Measurements from ENCODE around the gene NUP188. TPM values are rescaled to one million over a fixed set of nuclear protein-coding genes. Genes with fewer than 3 reads are reported as not detected.

The NUP188 gene
- total RNA-seq, 1 experiment from 2014 or later: 98.9 TPM

DNA sequence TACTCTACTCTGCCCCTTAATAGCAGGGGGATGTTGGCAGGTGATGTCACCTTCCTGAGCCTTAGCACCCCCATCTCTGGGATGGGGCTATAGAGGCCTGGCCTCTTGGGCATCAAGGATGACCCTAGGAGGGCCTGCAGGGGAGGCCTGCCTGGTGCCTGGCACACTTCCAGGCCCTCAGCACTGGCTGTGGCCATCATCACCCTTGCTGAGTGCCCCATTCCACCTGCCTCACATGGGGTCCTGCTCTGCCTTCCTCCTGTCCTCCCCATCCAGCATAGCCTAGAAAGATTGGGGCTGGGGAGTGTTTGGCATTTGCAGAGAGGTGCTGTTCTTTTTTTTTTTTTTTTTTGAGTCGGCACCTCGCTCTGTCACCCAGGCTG lies 44.4 kb upstream of the NUP188 start:
- POLR2A ChIA-PET: interaction anchor here (0.7 kb wide), 2 partner anchors 343 to 1688 kb away, joined by 3 to 5 read pairs; no protein-coding TSS in a partner anchor
- TF ChIP-seq NFATC4 (CRISPR knock-in tag; IDR thresholded peaks at IDR 0.05) (no peak), TEAD1 (CRISPR knock-in tag; IDR thresholded peaks at IDR 0.05) (no peak), ZNF423 (CRISPR knock-in tag; IDR thresholded peaks at IDR 0.05) (no peak), ZNF416 (CRISPR knock-in tag; IDR thresholded peaks at IDR 0.05) (no peak), ATF1 (CRISPR knock-in tag; IDR thresholded peaks at IDR 0.05) (no peak), E2F5 (CRISPR knock-in tag; IDR thresholded peaks at IDR 0.05) (no peak), CREB1 (CRISPR knock-in tag; IDR thresholded peaks at IDR 0.05) (no peak), ATF3 (CRISPR knock-in tag; conservative IDR thresholded peaks at IDR 0.05) (no peak), NR2C2 (CRISPR knock-in tag; IDR thresholded peaks at IDR 0.05) (no peak)
- TF ChIP-seq, protein P1, sequence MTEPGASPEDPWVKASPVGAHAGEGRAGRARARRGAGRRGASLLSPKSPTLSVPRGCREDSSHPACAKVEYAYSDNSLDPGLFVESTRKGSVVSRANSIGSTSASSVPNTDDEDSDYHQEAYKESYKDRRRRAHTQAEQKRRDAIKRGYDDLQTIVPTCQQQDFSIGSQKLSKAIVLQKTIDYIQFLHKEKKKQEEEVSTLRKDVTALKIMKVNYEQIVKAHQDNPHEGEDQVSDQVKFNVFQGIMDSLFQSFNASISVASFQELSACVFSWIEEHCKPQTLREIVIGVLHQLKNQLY (CRISPR knock-in tag; IDR thresholded peaks at IDR 0.05): no peak
- ATAC-seq: no peak
- DNase-seq (ENCODE audit: low spot score): no peak
- H3K4me1 Mint-ChIP-seq: peaks cover 10% of the 10 kb centered on the region
- peaks cover 17% of the 10 kb centered on the region for H3K36me3 Mint-ChIP-seq
- H3K27me3 Mint-ChIP-seq (ENCODE audit: low read depth): no peaks in the 10 kb centered on the region
- CTCF ChIA-PET: no interaction called here
- no peak overlapping the region for H3K4me3 Mint-ChIP-seq
- no peaks in the 10 kb centered on the region for H3K9me3 Mint-ChIP-seq
- no peak overlapping the region for H3K27ac Mint-ChIP-seq

DNA sequence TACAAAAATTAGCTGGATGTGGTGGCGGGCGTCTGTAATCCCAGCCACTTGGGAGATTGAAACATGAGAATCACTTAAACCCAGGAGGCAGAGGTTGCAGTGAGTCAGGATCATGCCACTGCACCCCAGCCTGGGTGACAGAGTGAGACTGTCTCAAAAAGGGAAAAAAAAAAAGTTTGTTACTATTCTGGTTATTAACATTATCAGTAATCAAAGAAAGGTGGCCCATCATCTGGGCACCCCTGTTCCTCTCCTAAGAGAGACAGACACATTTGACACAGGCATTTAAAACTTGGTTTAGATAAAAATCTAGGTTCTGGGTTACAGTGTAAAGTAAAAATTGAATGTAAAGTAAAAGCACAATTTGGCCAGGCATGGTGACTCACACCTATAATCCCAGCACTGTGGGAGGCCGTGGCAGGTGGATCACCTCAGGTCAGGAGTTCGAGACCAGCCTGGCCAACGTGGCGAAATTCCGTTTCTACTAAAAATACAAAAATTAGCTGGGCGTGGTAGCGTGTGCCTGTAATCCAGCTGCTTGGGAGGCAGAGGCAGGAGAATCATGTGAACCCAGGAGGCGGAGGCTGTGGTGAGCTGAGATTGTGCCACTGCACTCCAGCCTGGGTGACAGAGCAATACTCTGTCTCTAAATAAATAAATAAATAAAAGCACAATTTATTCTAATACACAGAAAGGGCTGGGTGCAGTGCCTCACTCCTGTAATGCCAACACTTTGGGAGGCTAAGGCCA lies 43.5 kb upstream of the NUP188 start:
- peaks cover 24% of the 10 kb centered on the region for H3K36me3 Mint-ChIP-seq
- no peak overlapping the region for H3K27ac Mint-ChIP-seq
- H3K9me3 Mint-ChIP-seq: no peaks in the 10 kb centered on the region
- peaks cover 5% of the 10 kb centered on the region for H3K4me1 Mint-ChIP-seq
- CTCF ChIA-PET: no interaction called here
- H3K4me3 Mint-ChIP-seq: no peak overlapping the region
- POLR2A ChIA-PET: interaction anchor here (0.7 kb wide), 2 partner anchors 342 to 1689 kb away, joined by 3 to 5 read pairs; no protein-coding TSS in a partner anchor
- ATAC-seq (no peak), DNase-seq (ENCODE audit: low spot score) (no peak)
- H3K27me3 Mint-ChIP-seq (ENCODE audit: low read depth): no peaks in the 10 kb centered on the region
- TF ChIP-seq ZNF281 (CRISPR knock-in tag; IDR thresholded peaks at IDR 0.05) (no peak), ZNF671 (CRISPR knock-in tag; IDR thresholded peaks at IDR 0.05) (no peak), ZBTB21 (CRISPR knock-in tag; IDR thresholded peaks at IDR 0.05; ENCODE audit: borderline replicate concordance) (no peak), NR1H2 (CRISPR knock-in tag; IDR thresholded peaks at IDR 0.05) (no peak), GABPB1 (CRISPR knock-in tag; IDR thresholded peaks at IDR 0.05) (no peak), ZNF416 (CRISPR knock-in tag; IDR thresholded peaks at IDR 0.05) (no peak), PRRX2 (CRISPR knock-in tag; IDR thresholded peaks at IDR 0.05) (no peak), NFATC4 (CRISPR knock-in tag; IDR thresholded peaks at IDR 0.05) (no peak), NR3C1 (CRISPR knock-in tag; conservative IDR thresholded peaks at IDR 0.05; ENCODE audit: low read depth) (no peak), CDX4 (CRISPR knock-in tag; IDR thresholded peaks at IDR 0.05; ENCODE audit: borderline replicate concordance) (no peak), FOXP1 (CRISPR knock-in tag; IDR thresholded peaks at IDR 0.05; ENCODE audit: borderline replicate concordance) (no peak), GRHL2 (CRISPR knock-in tag; IDR thresholded peaks at IDR 0.05; ENCODE audit: insufficient replicate concordance, severe bottlenecking) (no peak)
- TF ChIP-seq, protein P2, sequence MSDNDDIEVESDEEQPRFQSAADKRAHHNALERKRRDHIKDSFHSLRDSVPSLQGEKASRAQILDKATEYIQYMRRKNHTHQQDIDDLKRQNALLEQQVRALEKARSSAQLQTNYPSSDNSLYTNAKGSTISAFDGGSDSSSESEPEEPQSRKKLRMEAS (CRISPR knock-in tag; IDR thresholded peaks at IDR 0.05): no peak
- TF ChIP-seq, protein P3, sequence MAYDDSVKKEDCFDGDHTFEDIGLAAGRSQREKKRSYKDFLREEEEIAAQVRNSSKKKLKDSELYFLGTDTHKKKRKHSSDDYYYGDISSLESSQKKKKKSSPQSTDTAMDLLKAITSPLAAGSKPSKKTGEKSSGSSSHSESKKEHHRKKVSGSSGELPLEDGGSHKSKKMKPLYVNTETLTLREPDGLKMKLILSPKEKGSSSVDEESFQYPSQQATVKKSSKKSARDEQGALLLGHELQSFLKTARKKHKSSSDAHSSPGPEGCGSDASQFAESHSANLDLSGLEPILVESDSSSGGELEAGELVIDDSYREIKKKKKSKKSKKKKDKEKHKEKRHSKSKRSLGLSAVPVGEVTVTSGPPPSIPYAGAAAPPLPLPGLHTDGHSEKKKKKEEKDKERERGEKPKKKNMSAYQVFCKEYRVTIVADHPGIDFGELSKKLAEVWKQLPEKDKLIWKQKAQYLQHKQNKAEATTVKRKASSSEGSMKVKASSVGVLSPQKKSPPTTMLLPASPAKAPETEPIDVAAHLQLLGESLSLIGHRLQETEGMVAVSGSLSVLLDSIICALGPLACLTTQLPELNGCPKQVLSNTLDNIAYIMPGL (CRISPR knock-in tag; IDR thresholded peaks at IDR 0.05): no peak
- TF ChIP-seq, protein P4, sequence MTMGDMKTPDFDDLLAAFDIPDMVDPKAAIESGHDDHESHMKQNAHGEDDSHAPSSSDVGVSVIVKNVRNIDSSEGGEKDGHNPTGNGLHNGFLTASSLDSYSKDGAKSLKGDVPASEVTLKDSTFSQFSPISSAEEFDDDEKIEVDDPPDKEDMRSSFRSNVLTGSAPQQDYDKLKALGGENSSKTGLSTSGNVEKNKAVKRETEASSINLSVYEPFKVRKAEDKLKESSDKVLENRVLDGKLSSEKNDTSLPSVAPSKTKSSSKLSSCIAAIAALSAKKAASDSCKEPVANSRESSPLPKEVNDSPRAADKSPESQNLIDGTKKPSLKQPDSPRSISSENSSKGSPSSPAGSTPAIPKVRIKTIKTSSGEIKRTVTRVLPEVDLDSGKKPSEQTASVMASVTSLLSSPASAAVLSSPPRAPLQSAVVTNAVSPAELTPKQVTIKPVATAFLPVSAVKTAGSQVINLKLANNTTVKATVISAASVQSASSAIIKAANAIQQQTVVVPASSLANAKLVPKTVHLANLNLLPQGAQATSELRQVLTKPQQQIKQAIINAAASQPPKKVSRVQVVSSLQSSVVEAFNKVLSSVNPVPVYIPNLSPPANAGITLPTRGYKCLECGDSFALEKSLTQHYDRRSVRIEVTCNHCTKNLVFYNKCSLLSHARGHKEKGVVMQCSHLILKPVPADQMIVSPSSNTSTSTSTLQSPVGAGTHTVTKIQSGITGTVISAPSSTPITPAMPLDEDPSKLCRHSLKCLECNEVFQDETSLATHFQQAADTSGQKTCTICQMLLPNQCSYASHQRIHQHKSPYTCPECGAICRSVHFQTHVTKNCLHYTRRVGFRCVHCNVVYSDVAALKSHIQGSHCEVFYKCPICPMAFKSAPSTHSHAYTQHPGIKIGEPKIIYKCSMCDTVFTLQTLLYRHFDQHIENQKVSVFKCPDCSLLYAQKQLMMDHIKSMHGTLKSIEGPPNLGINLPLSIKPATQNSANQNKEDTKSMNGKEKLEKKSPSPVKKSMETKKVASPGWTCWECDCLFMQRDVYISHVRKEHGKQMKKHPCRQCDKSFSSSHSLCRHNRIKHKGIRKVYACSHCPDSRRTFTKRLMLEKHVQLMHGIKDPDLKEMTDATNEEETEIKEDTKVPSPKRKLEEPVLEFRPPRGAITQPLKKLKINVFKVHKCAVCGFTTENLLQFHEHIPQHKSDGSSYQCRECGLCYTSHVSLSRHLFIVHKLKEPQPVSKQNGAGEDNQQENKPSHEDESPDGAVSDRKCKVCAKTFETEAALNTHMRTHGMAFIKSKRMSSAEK (CRISPR knock-in tag; IDR thresholded peaks at IDR 0.05; ENCODE audit: borderline replicate concordance): no peak

Data from WTC11 (cell line).